Measurements from ENCODE around the gene CRB1.

CRB1 gene

DNA sequence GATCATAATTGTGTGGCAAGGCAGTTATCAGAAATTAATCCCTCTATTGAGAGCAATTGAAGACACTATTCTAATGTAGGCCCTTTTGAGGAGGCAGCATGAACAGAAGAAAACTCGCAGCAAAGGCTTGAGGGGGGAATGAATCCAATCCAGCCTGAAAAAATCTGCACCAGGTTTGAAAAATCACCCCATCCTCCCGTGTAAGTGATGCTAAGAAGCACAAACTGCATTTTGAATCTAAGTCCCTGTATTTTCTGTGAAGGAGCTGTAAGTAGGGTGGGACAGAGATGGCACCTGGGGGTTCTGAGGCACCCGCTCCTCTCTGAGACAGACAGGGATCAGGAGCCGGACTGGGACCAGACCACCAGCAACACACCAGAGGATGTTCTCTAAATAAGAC is at the start of gene CRB1:
Gene CRB1, plus strand, starts transcription at position 241 of the 400 bp plus-strand sequence. CDS start 161 bp downstream, outside the sequence.
- DNase-seq = peak; percentile 89

DNA sequence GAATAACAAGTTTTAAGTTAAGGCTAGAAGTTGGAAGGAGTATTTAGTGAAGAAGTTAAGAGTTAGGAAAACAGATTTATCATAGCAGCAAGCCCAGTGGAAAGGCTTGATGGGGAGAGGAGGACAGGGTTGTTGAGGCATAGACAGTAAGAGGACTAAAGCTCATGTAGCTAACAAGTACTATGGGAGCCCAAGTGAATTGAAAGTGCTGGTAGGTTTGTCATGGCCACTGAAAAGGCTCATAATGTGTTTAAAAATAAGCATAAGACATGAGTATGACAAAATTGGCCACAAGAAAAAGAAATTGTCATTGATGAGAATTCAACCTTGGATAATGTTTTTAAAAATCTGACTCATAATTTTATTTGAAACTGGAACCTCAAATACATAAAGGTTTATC is 49.2 kb upstream of the CRB1 start:
- no peak for DNase-seq

DNA sequence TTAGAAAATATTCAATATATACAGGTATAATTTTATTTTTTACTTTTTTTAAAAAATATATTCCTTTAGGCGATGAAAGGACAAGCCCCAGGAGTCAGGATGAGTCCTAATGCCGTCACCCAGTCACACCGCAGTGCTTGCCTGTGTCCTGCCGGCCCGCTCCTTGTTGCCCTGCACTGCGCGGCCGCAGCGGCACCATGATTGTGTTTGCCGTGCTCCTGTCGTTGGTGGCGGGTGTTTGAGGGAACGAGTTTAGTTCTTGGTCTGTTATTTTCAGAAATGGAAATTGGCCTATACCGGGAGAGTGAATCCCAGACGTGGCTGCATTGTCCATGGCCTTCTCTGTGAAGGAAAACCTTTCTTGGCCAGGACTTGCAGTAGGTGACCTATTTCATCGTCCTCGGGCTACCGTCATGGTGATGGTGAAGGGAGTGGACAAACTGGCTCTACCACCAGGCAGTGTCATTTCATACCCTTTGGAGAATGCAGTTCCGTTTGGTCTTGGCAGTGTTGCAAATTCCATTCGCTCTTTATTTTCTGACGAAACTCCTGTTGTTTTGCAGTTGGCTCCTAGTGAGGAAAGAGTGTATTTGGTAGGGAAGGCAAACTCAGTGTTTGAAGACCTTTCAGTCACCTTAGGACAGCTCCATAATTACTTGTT is 45.9 kb upstream of the CRB1 start:
- no peak for DNase-seq

DNA sequence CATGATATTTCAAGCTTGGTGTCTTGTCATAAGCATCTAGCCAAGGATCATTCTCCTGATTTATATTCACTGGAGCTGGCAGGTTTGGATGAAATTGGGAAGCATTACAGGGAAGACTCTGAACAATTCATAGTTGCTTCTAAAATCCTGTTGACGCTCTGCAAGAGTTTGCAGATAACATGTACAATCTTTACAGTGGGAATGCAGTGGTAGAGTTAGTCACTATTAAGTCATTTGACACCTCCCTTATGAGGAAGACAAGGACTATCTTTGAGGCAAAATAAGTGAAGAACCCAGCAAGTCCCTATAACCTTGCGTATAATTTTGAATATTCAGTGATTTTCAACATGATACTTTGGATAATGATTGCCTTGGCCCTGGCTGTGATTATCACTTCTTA is 45.3 kb upstream of the CRB1 start:
- DNase-seq = no peak

DNA sequence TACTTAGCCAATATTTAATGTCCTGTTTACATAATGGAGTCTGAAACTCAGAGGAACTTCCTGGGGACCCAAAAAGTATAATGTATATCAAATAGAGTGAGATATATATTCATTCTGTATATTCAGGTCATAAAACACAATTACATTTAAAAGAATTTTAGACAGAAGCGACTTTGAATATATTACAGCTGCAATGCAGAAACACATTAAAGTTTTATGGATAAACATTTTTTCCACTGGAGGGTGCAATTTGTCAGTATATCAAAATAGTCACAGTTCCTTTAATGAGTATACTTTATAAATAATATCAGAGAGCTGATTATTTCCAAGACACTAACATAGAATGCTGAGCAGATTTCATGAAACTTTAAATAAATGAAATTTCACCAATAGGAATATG is 43.9 kb upstream of the CRB1 start:
- peak; percentile 31 for DNase-seq

DNA sequence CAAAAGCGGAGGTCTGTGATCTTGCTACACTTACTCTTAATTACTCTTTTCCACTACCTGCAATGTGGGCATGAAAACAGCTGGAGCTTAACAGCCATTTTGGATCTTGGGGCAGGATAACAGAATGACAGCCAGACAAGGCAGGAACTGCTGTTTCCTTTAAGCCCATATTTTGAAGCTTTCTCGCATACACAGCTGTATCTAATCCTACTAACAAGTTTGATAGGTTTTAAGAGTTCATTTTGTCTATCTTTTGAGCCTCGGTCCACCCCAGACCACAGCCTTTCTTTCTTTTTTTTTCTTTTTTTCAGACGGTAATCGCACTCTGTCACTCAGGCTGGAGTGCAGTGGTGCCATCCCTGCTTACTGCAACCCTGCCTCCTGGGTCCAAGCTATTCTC is 42.4 kb upstream of the CRB1 start:
- no peak for DNase-seq

DNA sequence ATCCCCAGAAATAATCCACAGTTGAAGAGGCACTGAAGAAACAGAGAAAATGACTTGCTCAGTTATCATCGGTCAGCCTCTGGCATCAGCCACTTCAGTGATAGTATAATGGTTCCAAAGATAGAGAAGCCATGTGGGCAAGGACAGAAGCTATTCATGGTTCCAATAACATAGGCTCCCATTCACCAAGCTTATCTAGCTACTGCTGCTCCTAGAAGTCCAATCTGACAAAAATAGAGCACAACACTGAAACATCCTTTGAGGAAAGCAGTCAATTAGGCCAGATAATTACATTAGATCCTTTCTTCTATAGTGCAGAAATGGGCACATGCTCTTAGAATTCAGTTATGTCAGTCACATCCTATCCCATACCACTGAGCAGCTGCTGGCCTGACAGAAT is 33.5 kb upstream of the CRB1 start:
- no peak for DNase-seq

DNA sequence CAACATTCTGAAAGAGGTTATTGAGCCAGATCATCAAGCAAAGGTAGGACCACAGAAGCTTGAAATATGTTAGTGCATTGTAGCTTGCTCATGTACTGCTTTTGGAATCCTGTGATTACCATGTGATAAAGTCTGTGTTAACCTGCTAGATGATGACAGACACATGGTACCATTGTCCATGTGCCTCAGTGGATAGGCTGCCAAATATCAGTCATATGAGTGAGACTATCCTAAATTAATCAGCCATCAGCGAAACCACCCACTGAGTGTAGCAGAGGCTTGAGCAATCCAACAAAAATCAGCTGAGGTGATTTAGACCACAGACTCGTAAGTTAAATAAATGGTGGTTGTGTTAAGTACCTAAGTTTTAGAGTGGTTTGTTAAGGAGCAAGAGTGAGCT is 32.7 kb upstream of the CRB1 start:
- DNase-seq = no peak

DNA sequence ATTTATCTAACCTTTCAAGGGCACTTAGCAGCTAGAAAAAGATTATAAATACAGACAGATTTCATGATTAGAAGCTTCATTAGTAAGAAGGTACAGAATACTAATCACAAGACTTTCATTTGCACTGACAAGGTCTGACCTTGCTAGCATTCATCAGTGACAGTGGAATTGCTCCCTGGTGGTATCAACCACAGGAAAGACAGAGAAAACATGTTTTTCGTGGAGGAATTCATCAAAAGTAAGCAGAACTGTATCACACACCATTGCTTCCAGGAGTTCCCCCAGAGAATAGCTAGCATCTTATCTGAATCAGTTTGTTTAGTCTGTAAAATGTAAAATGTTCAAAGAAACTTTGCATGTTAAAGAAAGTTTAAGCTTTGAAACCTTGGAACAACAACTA is 20.6 kb upstream of the CRB1 start:
- DNase-seq = peak; percentile 82

DNA sequence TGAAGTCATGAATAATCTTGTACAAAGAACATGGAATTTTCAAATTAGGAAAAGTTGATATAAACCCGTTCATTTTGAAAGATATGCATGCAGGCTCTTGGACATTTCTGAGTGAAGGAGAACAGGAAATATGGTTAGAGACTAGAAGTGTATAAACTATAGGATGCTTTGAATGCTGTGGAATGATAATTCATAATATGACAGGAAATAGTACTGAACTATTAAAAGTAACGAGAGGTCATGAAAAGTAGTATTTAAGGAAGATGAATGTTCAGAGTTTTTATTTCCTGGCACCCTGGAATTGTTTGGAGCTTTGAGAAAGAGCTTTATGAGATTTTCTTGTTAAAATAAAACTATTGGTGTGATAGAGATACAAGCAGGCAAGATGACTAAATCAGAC is 18.7 kb upstream of the CRB1 start:
- no peak for DNase-seq

DNA sequence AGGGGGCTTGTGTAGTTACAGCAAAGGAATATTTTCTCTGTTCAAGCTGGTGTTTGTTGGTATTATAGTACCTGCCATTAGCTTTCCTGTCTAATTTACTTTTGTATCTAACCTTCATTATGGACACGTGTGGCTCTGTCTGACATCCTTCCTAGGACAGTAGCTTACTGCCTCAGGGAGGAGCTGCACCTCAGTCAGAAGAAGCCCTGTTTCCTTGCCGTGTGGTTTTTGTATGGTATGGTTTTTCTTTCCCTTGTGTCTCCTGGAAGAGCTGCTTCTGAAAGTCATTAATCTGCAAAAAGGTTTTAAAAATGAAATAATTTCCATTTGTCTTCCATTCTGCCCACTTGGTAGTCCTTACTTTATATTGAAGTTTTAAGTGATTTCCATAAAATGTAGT is 17.4 kb upstream of the CRB1 start:
- DNase-seq = no peak

DNA sequence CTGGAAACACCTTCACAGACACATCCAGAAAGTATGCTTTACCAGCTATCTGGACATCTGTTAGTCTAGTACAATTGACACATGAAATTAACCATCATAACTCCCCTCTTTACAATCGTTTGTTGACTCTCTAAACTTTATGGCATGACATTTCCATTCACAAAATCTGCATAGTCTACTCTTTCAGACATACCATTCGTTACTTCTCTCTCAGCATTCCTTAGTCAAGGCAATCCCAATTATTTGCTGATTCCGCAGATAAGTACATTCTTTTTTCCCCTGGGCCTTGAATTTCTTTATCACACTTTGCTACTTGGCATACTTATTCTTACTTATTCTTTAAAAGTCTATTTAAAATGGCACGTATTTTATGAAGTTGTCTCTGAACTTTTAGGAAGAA is 15.1 kb upstream of the CRB1 start:
- no peak for DNase-seq

DNA sequence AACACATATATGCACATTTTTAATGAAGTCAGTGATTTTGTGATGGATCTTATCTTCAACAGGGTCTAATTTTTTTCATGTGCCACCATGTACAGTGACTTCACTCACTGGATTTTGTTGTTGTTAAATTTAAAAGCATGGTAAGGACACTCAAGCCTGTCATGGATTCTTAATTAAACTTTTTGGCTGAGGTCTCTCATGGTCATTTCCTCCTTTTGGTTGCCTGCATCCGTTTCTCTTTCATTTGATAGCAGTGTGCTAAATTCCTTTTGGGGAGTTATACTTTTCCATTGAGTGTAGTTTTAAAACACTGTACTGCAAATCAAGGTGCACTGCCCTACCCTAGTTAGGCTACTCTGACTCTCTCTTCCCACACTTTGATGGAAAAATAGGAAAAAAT is 13.2 kb upstream of the CRB1 start:
- DNase-seq = no peak

DNA sequence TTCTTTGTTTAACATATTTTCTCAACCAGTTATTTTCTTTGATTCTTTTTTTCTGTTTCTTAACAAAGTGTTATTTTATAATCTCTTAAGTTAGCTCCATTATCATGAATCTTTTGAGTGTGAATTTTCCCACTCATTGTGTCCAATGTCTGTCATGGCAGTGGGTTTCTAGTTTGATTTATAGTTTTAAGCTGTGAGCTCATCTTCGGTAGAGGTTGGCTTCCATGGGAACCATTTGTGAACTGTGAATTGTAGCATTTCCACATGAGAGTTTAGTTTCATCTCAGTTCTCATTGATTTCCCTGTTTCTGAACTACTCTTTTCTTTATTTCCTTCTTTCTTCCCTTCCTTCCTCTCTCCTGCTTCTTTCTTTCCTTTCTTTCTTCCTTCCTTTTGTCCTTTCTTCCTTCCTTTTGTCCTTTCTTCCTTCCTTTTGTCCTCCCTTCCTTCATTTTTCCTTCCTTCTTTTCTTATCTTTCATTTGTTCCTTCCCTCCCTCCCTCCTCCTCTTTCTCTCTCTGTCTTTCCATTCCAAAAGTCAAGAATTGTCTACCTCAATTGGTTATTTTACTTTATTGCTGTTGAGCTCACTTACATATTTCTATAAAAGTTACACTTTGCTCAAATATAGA is 3.0 kb upstream of the CRB1 start:
- DNase-seq = no peak

DNA sequence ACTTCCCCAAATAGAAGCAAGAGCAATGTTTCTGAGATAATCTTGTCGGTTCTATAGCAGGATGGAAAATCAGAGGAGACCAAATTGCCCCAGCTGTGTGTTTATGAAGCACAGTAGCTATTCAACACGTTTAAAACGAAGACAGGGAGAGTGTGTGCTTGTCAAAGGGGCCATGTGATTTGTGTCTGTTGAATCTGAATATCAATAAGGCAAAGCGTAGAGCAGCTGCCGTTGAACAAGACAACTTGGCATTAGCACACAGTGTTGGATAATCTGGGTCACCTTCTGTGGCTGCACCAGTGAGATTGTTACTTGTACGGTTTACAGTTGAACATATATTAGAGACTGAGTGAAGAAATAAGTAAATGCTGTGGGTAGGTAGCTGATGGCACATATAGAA is 1.0 kb downstream of the CRB1 start:
- DNase-seq = peak; percentile 85

DNA sequence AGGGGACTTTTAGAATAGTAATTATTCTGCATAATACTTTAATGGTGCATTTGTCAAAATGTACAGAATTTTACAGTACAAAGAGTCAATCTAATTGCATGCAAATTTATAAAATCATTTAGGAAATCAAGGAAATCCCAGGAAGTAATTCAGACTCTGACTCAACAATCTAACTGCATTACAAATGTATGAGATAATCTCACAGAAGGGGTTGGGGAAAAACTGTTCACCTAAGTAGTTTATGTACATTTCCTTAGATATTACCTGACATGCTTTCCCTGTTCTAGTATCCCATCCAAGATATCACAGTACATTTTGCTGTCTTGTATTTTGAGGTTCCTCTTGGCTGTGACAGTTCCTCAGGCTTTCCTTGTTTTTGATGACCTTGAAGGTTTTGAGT is 4.7 kb downstream of the CRB1 start:
- no peak for DNase-seq

DNA sequence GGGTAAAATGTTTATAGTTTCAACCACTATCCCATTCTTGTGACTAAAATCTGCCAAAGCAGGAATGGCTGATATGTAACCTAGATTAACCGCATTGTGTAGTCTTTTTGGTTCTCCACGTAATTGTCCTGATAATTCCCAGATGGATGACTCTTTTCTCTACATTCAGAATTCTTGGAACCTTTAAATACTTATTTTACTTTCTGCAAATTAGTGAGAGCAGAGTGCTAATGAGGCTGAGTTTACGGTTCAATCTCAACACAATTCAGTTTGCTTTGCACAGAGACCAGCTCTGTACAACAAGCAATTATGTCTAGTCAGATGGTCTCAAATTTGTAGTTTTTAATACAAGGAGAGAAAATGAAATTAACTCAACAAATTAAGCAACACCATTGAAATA is 9.1 kb downstream of the CRB1 start:
- peak; percentile 78 for DNase-seq

DNA sequence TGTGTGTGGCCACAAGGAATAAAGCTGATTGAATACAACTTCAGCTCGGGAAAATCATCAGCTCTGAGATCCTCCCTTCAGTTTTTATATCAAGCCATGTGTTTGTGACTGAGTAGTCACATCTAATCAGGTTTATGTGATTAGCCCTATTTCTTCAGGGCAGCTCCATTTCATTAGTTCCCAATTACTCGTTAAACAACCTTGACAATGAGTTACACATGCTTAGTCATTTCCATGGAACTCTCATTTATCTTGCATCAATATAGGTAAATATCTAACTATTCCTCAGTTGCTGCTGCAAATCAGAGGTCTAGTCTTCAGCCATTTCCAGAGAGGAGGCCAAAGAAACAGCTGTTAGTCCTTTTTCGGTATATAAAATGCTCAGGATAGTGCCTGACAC is 16.3 kb downstream of the CRB1 start:
- DNase-seq = peak; percentile 60

DNA sequence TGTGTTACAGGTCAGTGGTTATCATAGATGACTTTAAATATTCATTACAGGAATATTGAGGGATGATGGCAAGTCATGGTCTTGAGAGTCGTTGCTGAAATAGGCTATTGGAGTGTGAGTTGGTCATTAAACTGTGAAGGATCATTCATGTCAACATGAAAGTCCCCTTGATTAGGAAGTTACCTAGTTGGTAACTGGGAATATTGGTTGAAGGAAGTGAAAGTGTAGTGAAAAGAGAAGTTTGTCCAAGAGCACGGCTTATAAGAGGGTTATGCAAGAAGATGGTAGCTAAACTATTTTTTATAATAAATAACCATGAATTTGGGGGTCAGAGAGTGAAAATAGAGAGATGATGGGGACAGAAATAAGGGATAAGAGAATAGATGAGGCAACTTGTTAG is 16.9 kb downstream of the CRB1 start:
- DNase-seq = peak; percentile 36

DNA sequence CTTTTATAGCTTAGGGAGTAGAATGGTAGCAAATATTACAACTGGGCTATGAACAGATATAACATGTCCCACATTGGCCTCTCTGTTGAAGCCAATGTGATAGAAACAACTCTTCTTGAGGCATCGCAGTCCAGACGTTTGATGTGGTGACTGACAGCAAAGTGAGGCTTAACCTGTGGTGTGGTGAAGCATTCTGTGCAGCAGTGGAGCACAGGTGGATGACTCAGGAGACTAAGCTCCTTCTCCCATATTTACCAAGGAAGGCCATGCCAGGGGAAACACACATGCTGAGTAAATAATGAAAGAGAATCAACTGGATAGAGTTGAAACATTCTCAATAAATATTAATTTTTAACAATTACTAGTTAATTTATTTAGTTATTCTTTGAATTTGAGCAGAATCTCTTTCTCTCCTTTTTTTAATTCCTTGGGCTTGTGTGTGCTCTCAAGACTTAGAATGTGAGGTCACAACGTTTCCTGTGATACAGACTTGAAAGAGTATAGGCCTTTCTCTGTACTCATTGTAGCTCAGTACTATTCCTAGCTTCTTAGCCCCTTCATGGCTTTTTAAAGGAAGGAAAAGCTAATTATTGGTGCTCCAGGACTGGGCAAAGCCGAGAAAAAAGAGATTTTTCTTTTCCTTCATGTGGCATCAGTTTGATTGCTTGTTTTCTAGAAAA is 17.6 kb downstream of the CRB1 start:
- DNase-seq = no peak

DNA sequence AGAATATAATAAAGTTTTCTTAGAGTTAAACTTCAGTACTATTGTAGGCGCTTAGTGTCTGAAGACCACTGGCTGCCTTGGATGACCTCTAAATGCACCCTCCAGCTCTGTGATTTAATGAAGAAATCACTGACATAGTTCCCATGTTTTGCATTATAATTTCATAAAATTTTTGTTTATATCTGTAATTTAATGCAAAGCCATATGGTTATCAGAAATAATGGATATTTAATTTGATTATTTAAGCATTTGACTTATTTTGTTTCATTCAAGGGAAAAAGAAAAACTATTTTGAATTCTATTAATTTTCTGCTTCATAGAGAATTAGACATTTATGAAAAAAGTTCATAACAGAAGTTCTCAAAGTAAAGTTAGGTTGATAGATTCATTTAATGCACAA is 18.6 kb downstream of the CRB1 start:
- DNase-seq = no peak

DNA sequence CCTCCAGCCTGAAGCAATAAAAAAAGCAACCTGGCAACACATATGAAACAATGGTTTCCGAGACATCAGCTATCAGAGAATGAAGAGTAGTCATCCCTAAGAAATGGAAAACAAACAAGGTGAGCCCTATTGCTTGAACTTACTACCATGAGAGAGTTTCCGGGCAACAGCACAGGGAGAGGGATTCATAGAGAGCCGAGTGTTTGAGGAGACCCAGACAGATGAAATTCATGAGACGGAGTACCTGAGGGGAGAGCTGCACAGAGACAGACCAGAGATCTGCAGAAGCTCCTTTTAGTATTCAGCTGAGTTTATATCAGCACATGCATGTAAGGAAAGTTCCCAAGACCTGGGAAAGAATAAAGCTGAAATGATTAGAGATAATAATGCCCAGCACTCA is 19.8 kb downstream of the CRB1 start:
- no peak for DNase-seq

DNA sequence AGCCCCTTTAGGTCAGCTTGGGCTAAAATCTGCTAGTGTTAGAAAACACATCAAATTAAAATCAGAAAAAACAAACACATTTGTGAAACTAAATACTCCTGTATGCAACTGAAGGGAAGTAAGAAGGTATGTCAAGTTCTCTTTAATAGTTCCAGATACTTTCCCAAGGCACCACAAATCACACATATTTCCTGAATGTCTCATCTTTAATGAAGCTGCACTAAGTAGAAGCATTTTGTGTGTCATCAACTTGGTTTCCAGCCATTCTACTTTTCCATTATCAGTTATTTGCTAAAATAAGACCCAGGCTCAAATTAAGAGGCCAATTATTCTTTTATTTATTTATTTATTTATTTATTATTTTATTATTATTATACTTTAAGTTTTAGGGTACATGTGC is 34.7 kb downstream of the CRB1 start:
- DNase-seq = no peak

DNA sequence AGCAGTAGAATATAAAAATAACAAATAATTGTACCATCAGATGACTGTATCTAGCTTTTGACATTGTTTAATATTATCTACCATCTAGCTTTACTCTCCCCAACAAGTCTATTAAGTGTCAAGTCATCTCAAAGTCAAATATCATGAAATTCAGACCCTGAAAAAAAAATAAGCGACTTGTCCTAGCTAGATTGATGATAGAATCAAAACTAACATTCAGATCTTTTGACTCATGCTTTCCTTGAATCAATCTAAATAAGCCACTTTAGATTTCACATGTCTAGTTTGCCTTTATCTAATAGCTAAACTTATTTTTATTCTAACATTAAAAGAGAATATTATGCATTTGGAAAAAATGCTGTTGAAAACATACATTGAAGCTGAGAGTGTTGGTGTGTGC is 35.4 kb downstream of the CRB1 start:
- DNase-seq = no peak
